Epithelial cell of umbilical artery (primary cell): Measurements from ENCODE around the gene EMCN. TPM values are rescaled to one million over a fixed set of nuclear protein-coding genes. Genes with fewer than 3 reads are reported as not detected.

ENCODE experiments used
- total RNA-seq: library from RNA; depleted of rRNA; stranded (reverse); fragments of >200 nt; gene quantifications from 2 replicates; pipeline ENCODE4 v1.2.3, GENCODE V29; 2014

The EMCN gene
- 10.7 and 22.3 TPM in 2 replicates for total RNA-seq

GRCh38 chr4:100517864-100518341, at the start of gene EMCN:
TSS of gene EMCN (minus strand) at chr4:100518022. CDS start at chr4:100517914, 108 bp downstream.

